ENCODE data around the gene TESK2.

The TESK2 gene

GRCh38 chr1:45373573-45373972 lies 117.4 kb downstream of the TESK2 start:
- DNase-seq: no peak

- no peak for DNase-seq
Measured at GRCh38 chr1:45370575-45370974, 120.4 kb downstream of the TESK2 start.

GRCh38 chr1:45365051-45365450 lies 125.9 kb downstream of the TESK2 start:
- DNase-seq: no peak

- DNase-seq: no peak
Measured at GRCh38 chr1:45364294-45364693, 126.7 kb downstream of the TESK2 start.

- peak; percentile 86 for DNase-seq
Measured at GRCh38 chr1:45360981-45361380, 130.0 kb downstream of the TESK2 start.

GRCh38 chr1:45359882-45360513 lies 131.0 kb downstream of the TESK2 start:
- peak; percentile 22 for DNase-seq

GRCh38 chr1:45356186-45356585 lies 134.8 kb downstream of the TESK2 start:
- DNase-seq: no peak

GRCh38 chr1:45355683-45356082 lies 135.3 kb downstream of the TESK2 start:
- DNase-seq: no peak

GRCh38 chr1:45354838-45355237 lies 136.1 kb downstream of the TESK2 start:
- DNase-seq: no peak

- DNase-seq: no peak
Measured at GRCh38 chr1:45353685-45354084, 137.3 kb downstream of the TESK2 start.

- DNase-seq: no peak
Measured at GRCh38 chr1:45351508-45351907, 139.5 kb downstream of the TESK2 start.

- no peak for DNase-seq
Measured at GRCh38 chr1:45348966-45349677, 141.8 kb downstream of the TESK2 start.

- no peak for DNase-seq
Measured at GRCh38 chr1:45348609-45348965, 142.4 kb downstream of the TESK2 start.

- DNase-seq: no peak
Measured at GRCh38 chr1:45348020-45348419, 142.9 kb downstream of the TESK2 start.

- no peak for DNase-seq
Measured at GRCh38 chr1:45346473-45346872, 144.5 kb downstream of the TESK2 start.

- no peak for DNase-seq
Measured at GRCh38 chr1:45345014-45345413, 145.9 kb downstream of the TESK2 start.

- no peak for DNase-seq
Measured at GRCh38 chr1:45344499-45344898, 146.5 kb downstream of the TESK2 start.

GRCh38 chr1:45340816-45341466 lies 150.0 kb downstream of the TESK2 start:
- no peak for DNase-seq

- DNase-seq: peak; percentile 94
Measured at GRCh38 chr1:45339789-45340558, 151.0 kb downstream of the TESK2 start, which contains the start of the genes MUTYH and TOE1. TSS of gene MUTYH (minus strand) at chr1:45340440. CDS start at chr1:45334505, 5,935 bp downstream. TSS of gene TOE1 (plus strand) at chr1:45340170. CDS start at chr1:45340253, 83 bp downstream.

GRCh38 chr1:45337630-45338325 lies 153.2 kb downstream of the TESK2 start:
- DNase-seq: no peak

GRCh38 chr1:45335855-45336324 lies 155.1 kb downstream of the TESK2 start:
- DNase-seq: no peak
